Measurements from ENCODE around the gene TCAIM. TPM values are rescaled to one million over a fixed set of nuclear protein-coding genes. Genes with fewer than 3 reads are reported as not detected.

TCAIM gene
- total and polyA plus RNA-seq, 2 experiments from 2014 or later: 10.3 to 26.0 TPM

DNA sequence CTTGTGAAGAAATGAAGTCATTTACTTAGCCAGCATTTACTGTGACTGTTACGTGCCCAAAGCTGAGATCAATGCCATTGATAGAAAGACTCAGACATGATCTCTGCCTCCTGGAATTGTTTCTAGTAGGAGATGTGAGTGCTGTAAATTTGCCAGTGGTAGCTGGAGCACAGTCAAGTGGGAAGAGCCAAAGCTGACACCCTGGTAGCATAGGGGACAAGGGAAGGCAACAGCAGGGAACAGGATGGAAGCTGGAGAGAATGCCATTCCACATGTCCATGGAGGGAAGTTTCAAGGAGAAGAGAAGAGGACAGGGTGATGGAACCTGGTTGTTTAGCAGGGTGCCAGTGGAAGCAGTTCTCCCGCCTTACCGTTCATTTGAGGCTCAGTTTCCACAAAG is 64.0 kb downstream of the TCAIM start:
- peaks cover 2% of the 10 kb centered on the region for H3K27me3 Mint-ChIP-seq (ENCODE audit: insufficient read depth, low read depth, poor library complexity)
- DNase-seq (ENCODE audit: low spot score) (no peak), ATAC-seq (no peak)
- Histone ChIP-seq H3K4me1 (ENCODE audit: insufficient read depth) (no peaks in the 10 kb centered on the region), H4K20me1 (replicated peaks; ENCODE audit: insufficient read depth) (peaks cover 3% of the 10 kb centered on the region; the same call in 1 of the 2 replicates), H3K36me3 (ENCODE audit: insufficient read depth) (no peaks in the 10 kb centered on the region), H3K9me2 (ENCODE audit: insufficient read depth) (no peaks in the 10 kb centered on the region), H2AFZ (no peak overlapping the region), H3K27me3 (ENCODE audit: insufficient read depth) (no peaks in the 10 kb centered on the region), H3K27ac (ENCODE audit: low read depth) (no peak overlapping the region), H3K4me2 (no peak overlapping the region), H3K4me3 (no peak overlapping the region), H3K79me2 (replicated peaks; ENCODE audit: insufficient read depth) (no peaks in the 10 kb centered on the region), H3F3A (replicated peaks; ENCODE audit: low read depth) (no peaks in the 10 kb centered on the region)
- H3K9me3 Mint-ChIP-seq: no peaks in the 10 kb centered on the region
- TF ChIP-seq EZH2 (IDR thresholded peaks at IDR 0.05; ENCODE audit: low read depth, unreplicated experiment) (no peak), ZNF331 (CRISPR knock-in tag; IDR thresholded peaks at IDR 0.05; ENCODE audit: low read depth) (no peak), POLR2AphosphoS5 (IDR thresholded peaks at IDR 0.05; ENCODE audit: low read depth) (no peak), CREB1 (CRISPR knock-in tag; IDR thresholded peaks at IDR 0.05; ENCODE audit: low read depth) (no peak), STAT1 (IDR thresholded peaks at IDR 0.05; ENCODE audit: unreplicated experiment) (no peak), EZH2phosphoT487 (IDR thresholded peaks at IDR 0.05; ENCODE audit: unreplicated experiment) (no peak), ZNF114 (CRISPR knock-in tag; IDR thresholded peaks at IDR 0.05) (no peak), CTCF (conservative IDR thresholded peaks at IDR 0.05; ENCODE audit: low read depth in 2 of 2) (no peak), NANOG (IDR thresholded peaks at IDR 0.05; ENCODE audit: borderline replicate concordance) (no peak), JUNB (IDR thresholded peaks at IDR 0.05; ENCODE audit: unreplicated experiment) (no peak)
- TF ChIP-seq, protein P1, sequence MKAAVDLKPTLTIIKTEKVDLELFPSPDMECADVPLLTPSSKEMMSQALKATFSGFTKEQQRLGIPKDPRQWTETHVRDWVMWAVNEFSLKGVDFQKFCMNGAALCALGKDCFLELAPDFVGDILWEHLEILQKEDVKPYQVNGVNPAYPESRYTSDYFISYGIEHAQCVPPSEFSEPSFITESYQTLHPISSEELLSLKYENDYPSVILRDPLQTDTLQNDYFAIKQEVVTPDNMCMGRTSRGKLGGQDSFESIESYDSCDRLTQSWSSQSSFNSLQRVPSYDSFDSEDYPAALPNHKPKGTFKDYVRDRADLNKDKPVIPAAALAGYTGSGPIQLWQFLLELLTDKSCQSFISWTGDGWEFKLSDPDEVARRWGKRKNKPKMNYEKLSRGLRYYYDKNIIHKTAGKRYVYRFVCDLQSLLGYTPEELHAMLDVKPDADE (IDR thresholded peaks at IDR 0.05): no peak
- TF ChIP-seq, protein P2, sequence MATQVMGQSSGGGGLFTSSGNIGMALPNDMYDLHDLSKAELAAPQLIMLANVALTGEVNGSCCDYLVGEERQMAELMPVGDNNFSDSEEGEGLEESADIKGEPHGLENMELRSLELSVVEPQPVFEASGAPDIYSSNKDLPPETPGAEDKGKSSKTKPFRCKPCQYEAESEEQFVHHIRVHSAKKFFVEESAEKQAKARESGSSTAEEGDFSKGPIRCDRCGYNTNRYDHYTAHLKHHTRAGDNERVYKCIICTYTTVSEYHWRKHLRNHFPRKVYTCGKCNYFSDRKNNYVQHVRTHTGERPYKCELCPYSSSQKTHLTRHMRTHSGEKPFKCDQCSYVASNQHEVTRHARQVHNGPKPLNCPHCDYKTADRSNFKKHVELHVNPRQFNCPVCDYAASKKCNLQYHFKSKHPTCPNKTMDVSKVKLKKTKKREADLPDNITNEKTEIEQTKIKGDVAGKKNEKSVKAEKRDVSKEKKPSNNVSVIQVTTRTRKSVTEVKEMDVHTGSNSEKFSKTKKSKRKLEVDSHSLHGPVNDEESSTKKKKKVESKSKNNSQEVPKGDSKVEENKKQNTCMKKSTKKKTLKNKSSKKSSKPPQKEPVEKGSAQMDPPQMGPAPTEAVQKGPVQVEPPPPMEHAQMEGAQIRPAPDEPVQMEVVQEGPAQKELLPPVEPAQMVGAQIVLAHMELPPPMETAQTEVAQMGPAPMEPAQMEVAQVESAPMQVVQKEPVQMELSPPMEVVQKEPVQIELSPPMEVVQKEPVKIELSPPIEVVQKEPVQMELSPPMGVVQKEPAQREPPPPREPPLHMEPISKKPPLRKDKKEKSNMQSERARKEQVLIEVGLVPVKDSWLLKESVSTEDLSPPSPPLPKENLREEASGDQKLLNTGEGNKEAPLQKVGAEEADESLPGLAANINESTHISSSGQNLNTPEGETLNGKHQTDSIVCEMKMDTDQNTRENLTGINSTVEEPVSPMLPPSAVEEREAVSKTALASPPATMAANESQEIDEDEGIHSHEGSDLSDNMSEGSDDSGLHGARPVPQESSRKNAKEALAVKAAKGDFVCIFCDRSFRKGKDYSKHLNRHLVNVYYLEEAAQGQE (IDR thresholded peaks at IDR 0.05; ENCODE audit: unreplicated experiment): no peak
- TF ChIP-seq, protein P3, sequence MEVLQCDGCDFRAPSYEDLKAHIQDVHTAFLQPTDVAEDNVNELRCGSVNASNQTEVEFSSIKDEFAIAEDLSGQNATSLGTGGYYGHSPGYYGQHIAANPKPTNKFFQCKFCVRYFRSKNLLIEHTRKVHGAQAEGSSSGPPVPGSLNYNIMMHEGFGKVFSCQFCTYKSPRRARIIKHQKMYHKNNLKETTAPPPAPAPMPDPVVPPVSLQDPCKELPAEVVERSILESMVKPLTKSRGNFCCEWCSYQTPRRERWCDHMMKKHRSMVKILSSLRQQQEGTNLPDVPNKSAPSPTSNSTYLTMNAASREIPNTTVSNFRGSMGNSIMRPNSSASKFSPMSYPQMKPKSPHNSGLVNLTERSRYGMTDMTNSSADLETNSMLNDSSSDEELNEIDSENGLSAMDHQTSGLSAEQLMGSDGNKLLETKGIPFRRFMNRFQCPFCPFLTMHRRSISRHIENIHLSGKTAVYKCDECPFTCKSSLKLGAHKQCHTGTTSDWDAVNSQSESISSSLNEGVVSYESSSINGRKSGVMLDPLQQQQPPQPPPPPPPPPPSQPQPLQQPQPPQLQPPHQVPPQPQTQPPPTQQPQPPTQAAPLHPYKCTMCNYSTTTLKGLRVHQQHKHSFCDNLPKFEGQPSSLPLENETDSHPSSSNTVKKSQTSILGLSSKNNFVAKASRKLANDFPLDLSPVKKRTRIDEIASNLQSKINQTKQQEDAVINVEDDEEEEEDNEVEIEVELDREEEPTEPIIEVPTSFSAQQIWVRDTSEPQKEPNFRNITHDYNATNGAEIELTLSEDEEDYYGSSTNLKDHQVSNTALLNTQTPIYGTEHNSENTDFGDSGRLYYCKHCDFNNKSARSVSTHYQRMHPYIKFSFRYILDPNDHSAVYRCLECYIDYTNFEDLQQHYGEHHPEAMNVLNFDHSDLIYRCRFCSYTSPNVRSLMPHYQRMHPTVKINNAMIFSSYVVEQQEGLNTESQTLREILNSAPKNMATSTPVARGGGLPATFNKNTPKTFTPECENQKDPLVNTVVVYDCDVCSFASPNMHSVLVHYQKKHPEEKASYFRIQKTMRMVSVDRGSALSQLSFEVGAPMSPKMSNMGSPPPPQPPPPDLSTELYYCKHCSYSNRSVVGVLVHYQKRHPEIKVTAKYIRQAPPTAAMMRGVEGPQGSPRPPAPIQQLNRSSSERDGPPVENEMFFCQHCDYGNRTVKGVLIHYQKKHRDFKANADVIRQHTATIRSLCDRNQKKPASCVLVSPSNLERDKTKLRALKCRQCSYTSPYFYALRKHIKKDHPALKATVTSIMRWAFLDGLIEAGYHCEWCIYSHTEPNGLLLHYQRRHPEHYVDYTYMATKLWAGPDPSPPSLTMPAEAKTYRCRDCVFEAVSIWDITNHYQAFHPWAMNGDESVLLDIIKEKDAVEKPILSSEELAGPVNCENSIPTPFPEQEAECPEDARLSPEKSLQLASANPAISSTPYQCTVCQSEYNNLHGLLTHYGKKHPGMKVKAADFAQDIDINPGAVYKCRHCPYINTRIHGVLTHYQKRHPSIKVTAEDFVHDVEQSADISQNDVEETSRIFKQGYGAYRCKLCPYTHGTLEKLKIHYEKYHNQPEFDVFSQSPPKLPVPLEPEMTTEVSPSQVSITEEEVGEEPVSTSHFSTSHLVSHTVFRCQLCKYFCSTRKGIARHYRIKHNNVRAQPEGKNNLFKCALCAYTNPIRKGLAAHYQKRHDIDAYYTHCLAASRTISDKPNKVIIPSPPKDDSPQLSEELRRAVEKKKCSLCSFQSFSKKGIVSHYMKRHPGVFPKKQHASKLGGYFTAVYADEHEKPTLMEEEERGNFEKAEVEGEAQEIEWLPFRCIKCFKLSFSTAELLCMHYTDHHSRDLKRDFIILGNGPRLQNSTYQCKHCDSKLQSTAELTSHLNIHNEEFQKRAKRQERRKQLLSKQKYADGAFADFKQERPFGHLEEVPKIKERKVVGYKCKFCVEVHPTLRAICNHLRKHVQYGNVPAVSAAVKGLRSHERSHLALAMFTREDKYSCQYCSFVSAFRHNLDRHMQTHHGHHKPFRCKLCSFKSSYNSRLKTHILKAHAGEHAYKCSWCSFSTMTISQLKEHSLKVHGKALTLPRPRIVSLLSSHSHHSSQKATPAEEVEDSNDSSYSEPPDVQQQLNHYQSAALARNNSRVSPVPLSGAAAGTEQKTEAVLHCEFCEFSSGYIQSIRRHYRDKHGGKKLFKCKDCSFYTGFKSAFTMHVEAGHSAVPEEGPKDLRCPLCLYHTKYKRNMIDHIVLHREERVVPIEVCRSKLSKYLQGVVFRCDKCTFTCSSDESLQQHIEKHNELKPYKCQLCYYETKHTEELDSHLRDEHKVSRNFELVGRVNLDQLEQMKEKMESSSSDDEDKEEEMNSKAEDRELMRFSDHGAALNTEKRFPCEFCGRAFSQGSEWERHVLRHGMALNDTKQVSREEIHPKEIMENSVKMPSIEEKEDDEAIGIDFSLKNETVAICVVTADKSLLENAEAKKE (CRISPR knock-in tag; IDR thresholded peaks at IDR 0.05): no peak
- no peak overlapping the region for H3K4me3 Mint-ChIP-seq
- no peaks in the 10 kb centered on the region; the same call in 2 of the 3 replicates for H3K4me1 Mint-ChIP-seq
- H3K27ac Mint-ChIP-seq: no peak overlapping the region
- no peaks in the 10 kb centered on the region for H3K36me3 Mint-ChIP-seq (ENCODE audit: low read depth)

Data from GM23338 (cell line).